Measurements from ENCODE around the gene ULBP2. TPM values are rescaled to one million over a fixed set of nuclear protein-coding genes. Genes with fewer than 3 reads are reported as not detected.
"Not testable (repeated sequence)": the region's sequence is repeated elsewhere in the genome, so short reads cannot be mapped to it uniquely, and the experiment has no call there.

ULBP2 gene
- total RNA-seq, 1 experiment from 2014 or later: 0.56 TPM

DNA sequence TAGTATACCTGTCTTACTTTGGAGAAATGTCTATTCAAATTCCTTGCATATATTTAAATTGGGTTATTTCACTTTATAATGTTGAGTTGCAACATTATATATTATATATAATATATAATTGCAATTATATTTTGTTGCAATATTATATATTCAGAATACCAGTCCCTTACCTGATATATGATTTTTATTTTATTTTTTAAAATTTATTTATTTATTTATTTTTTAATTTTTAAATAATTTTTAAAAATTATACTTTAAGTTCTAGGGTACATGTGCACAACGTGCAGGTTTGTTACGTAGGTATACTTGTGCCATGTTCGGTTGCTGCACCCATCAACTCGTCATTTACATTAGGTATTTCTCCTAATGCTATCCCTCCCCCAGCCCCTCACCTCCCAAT is 14.8 kb upstream of the ULBP2 start:
- H3K4me2 ChIP-seq (ENCODE audit: low read depth, low read length, poor library complexity, severe bottlenecking); H3K36me3 ChIP-seq (ENCODE audit: insufficient read depth, low read length); H3K27me3 ChIP-seq (ENCODE audit: low read length); H3K9me3 ChIP-seq (ENCODE audit: low read length); H3K9ac ChIP-seq (ENCODE audit: low read length); H3K9me2 ChIP-seq (replicated peaks; ENCODE audit: insufficient read depth, low read length); H4K20me1 ChIP-seq (ENCODE audit: insufficient read depth, low read depth, low read length); H3K79me2 ChIP-seq (ENCODE audit: low read length); H3K27ac ChIP-seq (ENCODE audit: low read length); H2AFZ ChIP-seq (ENCODE audit: low read length); DNase-seq; H3K4me3 ChIP-seq (ENCODE audit: low read length): not testable (repeated sequence)
- H3K4me1 ChIP-seq (ENCODE audit: low read length): peaks cover 15% of the 10 kb centered on the region

DNA sequence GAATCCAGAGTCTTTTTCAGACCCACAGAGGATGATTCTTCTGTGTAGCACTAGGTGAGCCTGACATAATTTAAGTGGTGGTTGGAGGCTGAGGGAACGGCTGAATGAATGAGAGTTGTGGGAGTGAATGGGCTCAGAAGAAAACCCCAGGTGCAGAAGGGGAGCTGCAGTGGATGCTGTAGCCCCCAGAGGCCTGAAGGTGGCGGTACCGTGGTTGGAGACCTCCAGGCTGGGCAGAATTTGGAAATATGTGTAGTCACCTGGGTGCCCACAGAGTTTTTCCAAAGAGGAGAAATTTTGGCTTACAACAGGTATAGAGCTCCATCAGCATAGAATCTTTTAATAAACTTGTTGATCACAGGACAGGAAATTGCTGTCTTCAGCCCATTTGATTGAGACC is 12.4 kb upstream of the ULBP2 start:
- no peak overlapping the region for H3K4me2 ChIP-seq (ENCODE audit: low read depth, low read length, poor library complexity, severe bottlenecking)
- H3K79me2 ChIP-seq (ENCODE audit: low read length): no peaks in the 10 kb centered on the region
- H3K9me3 ChIP-seq (ENCODE audit: low read length): no peaks in the 10 kb centered on the region
- H3K9me2 ChIP-seq (replicated peaks; ENCODE audit: insufficient read depth, low read length): no peaks in the 10 kb centered on the region
- H3K9ac ChIP-seq (ENCODE audit: low read length): no peak overlapping the region
- no peak overlapping the region for H3K27ac ChIP-seq (ENCODE audit: low read length)
- no peaks in the 10 kb centered on the region for H4K20me1 ChIP-seq (ENCODE audit: insufficient read depth, low read depth, low read length)
- H3K36me3 ChIP-seq (ENCODE audit: insufficient read depth, low read length): no peaks in the 10 kb centered on the region
- DNase-seq: peak; percentile 76
- H3K4me1 ChIP-seq (ENCODE audit: low read length): peaks cover 8% of the 10 kb centered on the region
- H3K27me3 ChIP-seq (ENCODE audit: low read length): no peaks in the 10 kb centered on the region
- no peak overlapping the region for H2AFZ ChIP-seq (ENCODE audit: low read length)
- no peak overlapping the region for H3K4me3 ChIP-seq (ENCODE audit: low read length)

DNA sequence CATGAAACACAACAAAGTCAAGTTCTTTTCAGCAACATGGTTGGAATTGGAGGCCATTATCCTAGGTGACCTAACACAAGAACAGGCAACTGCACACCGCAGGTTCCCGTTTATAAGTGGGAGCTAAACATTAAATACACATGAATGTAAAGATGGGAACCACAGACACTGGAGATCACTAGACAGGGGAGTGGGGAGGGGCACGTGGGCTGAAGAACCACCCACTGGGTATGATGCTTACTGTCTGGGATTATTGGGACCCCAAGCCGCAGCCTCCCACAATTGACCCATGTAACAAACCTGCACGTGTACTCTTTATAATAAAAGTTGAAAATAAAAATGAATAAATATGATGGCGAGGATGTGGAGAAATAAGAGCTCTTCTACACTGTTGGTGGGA is 10.3 kb upstream of the ULBP2 start:
- no peak overlapping the region for H3K4me2 ChIP-seq (ENCODE audit: low read depth, low read length, poor library complexity, severe bottlenecking)
- no peaks in the 10 kb centered on the region for H4K20me1 ChIP-seq (ENCODE audit: insufficient read depth, low read depth, low read length)
- H3K27ac ChIP-seq (ENCODE audit: low read length): no peak overlapping the region
- H3K4me3 ChIP-seq (ENCODE audit: low read length): no peak overlapping the region
- no peak overlapping the region for H3K9ac ChIP-seq (ENCODE audit: low read length)
- H3K79me2 ChIP-seq (ENCODE audit: low read length): no peaks in the 10 kb centered on the region
- no peaks in the 10 kb centered on the region for H3K9me2 ChIP-seq (replicated peaks; ENCODE audit: insufficient read depth, low read length)
- H3K27me3 ChIP-seq (ENCODE audit: low read length): no peaks in the 10 kb centered on the region
- H3K9me3 ChIP-seq (ENCODE audit: low read length): no peaks in the 10 kb centered on the region
- DNase-seq: peak; percentile 27
- no peak overlapping the region for H2AFZ ChIP-seq (ENCODE audit: low read length)
- H3K4me1 ChIP-seq (ENCODE audit: low read length): peaks cover 7% of the 10 kb centered on the region
- H3K36me3 ChIP-seq (ENCODE audit: insufficient read depth, low read length): no peaks in the 10 kb centered on the region

DNA sequence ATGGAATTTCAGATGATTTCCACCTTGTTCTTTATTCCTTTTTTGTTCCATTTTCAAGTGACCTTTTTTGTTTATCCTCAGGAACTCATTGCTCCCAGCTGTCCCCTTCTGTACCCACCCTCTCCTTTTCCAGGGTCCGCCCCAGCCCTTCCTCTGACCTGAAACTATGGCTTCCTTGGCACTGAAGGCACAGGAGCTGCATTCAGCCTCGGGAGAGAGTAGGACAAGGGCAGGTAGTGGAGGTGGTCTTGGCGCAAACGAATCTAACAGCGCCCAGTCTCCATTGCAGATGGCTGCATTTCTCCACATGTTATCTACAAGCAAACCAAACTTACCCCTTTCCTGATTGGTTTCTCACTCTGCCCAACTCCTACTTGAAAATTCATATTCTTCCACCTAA is 8.8 kb upstream of the ULBP2 start:
- H3K4me1 ChIP-seq (ENCODE audit: low read length): peaks cover 9% of the 10 kb centered on the region
- H3K79me2 ChIP-seq (ENCODE audit: low read length): no peaks in the 10 kb centered on the region
- no peaks in the 10 kb centered on the region for H3K9me2 ChIP-seq (replicated peaks; ENCODE audit: insufficient read depth, low read length)
- no peak overlapping the region for H3K4me3 ChIP-seq (ENCODE audit: low read length)
- H3K27ac ChIP-seq (ENCODE audit: low read length): no peak overlapping the region
- H3K9ac ChIP-seq (ENCODE audit: low read length): no peak overlapping the region
- DNase-seq: peak; percentile 35
- H2AFZ ChIP-seq (ENCODE audit: low read length): no peak overlapping the region
- H3K4me2 ChIP-seq (ENCODE audit: low read depth, low read length, poor library complexity, severe bottlenecking): no peak overlapping the region
- no peaks in the 10 kb centered on the region for H3K27me3 ChIP-seq (ENCODE audit: low read length)
- H4K20me1 ChIP-seq (ENCODE audit: insufficient read depth, low read depth, low read length): no peaks in the 10 kb centered on the region
- no peaks in the 10 kb centered on the region for H3K36me3 ChIP-seq (ENCODE audit: insufficient read depth, low read length)
- no peaks in the 10 kb centered on the region for H3K9me3 ChIP-seq (ENCODE audit: low read length)

DNA sequence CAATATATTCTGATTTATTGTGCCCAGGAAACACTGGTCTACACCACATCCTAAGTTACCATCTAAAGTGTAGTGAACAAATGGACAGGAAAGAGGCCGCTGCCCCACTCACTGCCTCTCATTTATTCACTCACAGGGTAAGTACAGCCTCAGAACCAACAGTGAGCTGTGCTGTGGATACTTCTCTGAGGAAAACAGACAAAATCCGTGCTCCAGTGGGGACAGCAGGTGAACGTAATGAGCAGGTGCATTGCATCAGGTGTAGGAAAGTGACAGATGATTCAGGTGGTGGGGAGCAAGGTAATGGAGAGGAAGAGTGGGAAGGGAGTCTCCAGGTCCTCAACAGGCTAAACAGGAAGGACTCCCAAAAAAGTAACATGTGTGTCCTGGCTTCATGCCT is 8.4 kb upstream of the ULBP2 start:
- H3K79me2 ChIP-seq (ENCODE audit: low read length): no peaks in the 10 kb centered on the region
- no peak overlapping the region for H3K4me2 ChIP-seq (ENCODE audit: low read depth, low read length, poor library complexity, severe bottlenecking)
- no peak overlapping the region for H2AFZ ChIP-seq (ENCODE audit: low read length)
- H3K4me1 ChIP-seq (ENCODE audit: low read length): peaks cover 13% of the 10 kb centered on the region
- H3K27me3 ChIP-seq (ENCODE audit: low read length): no peaks in the 10 kb centered on the region
- no peak overlapping the region for H3K27ac ChIP-seq (ENCODE audit: low read length)
- no peaks in the 10 kb centered on the region for H3K9me2 ChIP-seq (replicated peaks; ENCODE audit: insufficient read depth, low read length)
- H3K36me3 ChIP-seq (ENCODE audit: insufficient read depth, low read length): no peaks in the 10 kb centered on the region
- no peak overlapping the region for H3K4me3 ChIP-seq (ENCODE audit: low read length)
- no peak for DNase-seq
- H3K9me3 ChIP-seq (ENCODE audit: low read length): no peaks in the 10 kb centered on the region
- H3K9ac ChIP-seq (ENCODE audit: low read length): no peak overlapping the region
- H4K20me1 ChIP-seq (ENCODE audit: insufficient read depth, low read depth, low read length): no peaks in the 10 kb centered on the region

DNA sequence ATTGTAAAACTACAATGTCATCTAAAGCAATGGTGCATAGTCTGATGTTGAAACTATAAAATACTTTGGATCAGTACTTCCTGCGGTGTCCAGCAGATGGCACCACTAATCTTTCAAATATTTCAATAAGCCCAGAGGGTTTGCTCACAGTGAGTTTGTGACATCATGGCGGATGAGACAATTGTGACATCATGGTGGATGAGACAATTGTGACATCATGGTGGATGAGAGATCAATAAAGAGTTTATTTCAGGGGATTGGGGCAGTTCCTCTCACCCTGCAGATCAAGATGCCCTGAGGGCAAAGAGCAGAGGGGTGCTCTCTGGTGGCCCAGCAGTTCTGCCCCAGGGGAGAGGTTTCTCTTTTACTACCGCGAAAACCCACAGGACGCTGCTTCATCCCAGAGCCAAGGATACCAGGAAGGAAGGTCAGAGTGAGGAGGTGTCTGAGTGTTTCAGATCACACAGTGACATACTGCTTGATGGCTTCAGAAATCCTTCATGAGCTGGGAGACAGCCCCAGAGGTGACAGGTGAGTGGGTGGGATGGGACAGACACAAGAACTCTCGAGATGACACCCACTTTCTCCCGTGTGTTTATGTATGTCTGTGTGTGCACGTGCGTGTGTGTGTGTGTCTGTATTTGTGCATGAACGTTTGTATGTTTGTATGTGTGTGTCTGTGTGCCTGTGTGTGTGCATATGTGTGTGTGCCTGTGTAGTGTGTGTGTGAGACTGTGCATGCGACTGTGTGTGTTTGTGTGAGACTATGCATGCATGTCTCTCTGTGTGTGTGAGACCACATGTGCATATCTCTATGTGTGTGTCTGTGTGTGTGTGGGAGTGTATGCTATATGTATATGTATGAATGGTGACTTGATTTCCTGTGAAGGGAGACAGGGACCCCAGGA is 7.3 kb upstream of the ULBP2 start:
- peak overlapping the region; percentile 55; the same call in 1 of the 2 replicates for H2AFZ ChIP-seq (ENCODE audit: low read length)
- no peaks in the 10 kb centered on the region for H3K36me3 ChIP-seq (ENCODE audit: insufficient read depth, low read length)
- no peaks in the 10 kb centered on the region for H3K27me3 ChIP-seq (ENCODE audit: low read length)
- no peaks in the 10 kb centered on the region for H3K79me2 ChIP-seq (ENCODE audit: low read length)
- peak; percentile 93 for DNase-seq
- no peaks in the 10 kb centered on the region for H3K9me3 ChIP-seq (ENCODE audit: low read length)
- H3K9ac ChIP-seq (ENCODE audit: low read length): peak overlapping the region; percentile 52
- H3K4me2 ChIP-seq (ENCODE audit: low read depth, low read length, poor library complexity, severe bottlenecking): peak overlapping the region; percentile 51
- no peak overlapping the region for H3K27ac ChIP-seq (ENCODE audit: low read length)
- peaks cover 23% of the 10 kb centered on the region for H3K4me1 ChIP-seq (ENCODE audit: low read length)
- H3K4me3 ChIP-seq (ENCODE audit: low read length): peak overlapping the region; percentile 50; the same call in 1 of the 2 replicates
- no peaks in the 10 kb centered on the region for H4K20me1 ChIP-seq (ENCODE audit: insufficient read depth, low read depth, low read length)
- H3K9me2 ChIP-seq (replicated peaks; ENCODE audit: insufficient read depth, low read length): no peaks in the 10 kb centered on the region

DNA sequence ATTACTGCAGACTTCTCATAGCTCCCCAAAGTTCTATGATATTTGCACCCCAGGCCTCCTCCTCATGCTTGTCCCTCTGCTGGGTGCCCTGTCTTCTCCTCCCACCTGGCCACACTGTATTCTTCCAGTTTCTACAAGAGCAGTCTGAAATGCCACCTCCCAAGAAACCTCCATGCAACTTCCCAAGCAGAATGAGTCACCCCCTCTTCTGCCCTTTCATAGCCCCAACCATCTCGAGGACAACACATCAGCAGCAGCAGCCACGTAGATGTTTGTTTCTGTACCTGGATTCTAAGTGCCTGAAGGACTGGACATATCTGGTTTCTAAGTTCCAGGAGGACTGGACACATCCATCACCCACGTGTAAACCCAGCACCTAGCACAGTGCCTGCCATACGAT is 6.6 kb upstream of the ULBP2 start:
- Histone ChIP-seq H3K79me2 (ENCODE audit: low read length) (no peaks in the 10 kb centered on the region), H3K9me2 (replicated peaks; ENCODE audit: insufficient read depth, low read length) (no peaks in the 10 kb centered on the region), H3K4me3 (ENCODE audit: low read length) (no peak overlapping the region; the same call in 1 of the 2 replicates), H3K9me3 (ENCODE audit: low read length) (no peaks in the 10 kb centered on the region), H3K27ac (ENCODE audit: low read length) (no peak overlapping the region), H4K20me1 (ENCODE audit: insufficient read depth, low read depth, low read length) (no peaks in the 10 kb centered on the region), H3K9ac (ENCODE audit: low read length) (no peak overlapping the region), H3K27me3 (ENCODE audit: low read length) (peaks cover 3% of the 10 kb centered on the region; the same call in 1 of the 2 replicates), H3K4me1 (ENCODE audit: low read length) (peaks cover 23% of the 10 kb centered on the region), H3K4me2 (ENCODE audit: low read depth, low read length, poor library complexity, severe bottlenecking) (no peak overlapping the region), H2AFZ (ENCODE audit: low read length) (no peak overlapping the region), H3K36me3 (ENCODE audit: insufficient read depth, low read length) (no peaks in the 10 kb centered on the region)
- DNase-seq: peak; percentile 27

DNA sequence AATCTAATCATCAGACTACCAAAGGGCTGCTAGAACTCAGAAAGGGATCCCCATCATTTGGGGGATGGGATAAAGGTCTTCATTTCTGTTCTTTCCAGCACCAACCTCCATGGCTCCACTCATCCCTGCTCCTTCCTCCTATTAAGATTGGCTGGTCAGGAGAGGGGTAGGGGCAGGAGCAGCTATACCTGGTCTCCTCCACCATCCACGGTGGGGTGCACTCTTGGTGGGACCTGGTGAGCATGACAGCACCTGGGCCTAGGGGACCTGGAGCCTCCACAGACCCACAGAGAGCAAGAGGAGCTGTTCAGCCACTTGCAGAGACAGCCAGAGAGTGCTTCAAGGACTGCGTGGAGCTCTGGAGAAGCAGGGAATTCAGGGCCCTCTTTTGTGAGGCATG is 6.1 kb upstream of the ULBP2 start:
- Histone ChIP-seq H3K36me3 (ENCODE audit: insufficient read depth, low read length) (no peaks in the 10 kb centered on the region), H3K9me3 (ENCODE audit: low read length) (no peaks in the 10 kb centered on the region), H3K4me3 (ENCODE audit: low read length) (no peak overlapping the region), H3K27me3 (ENCODE audit: low read length) (peaks cover 4% of the 10 kb centered on the region; the same call in 1 of the 2 replicates), H3K79me2 (ENCODE audit: low read length) (no peaks in the 10 kb centered on the region), H3K9ac (ENCODE audit: low read length) (no peak overlapping the region), H3K9me2 (replicated peaks; ENCODE audit: insufficient read depth, low read length) (no peaks in the 10 kb centered on the region), H3K4me2 (ENCODE audit: low read depth, low read length, poor library complexity, severe bottlenecking) (no peak overlapping the region), H2AFZ (ENCODE audit: low read length) (no peak overlapping the region), H3K4me1 (ENCODE audit: low read length) (peaks cover 23% of the 10 kb centered on the region), H3K27ac (ENCODE audit: low read length) (no peak overlapping the region), H4K20me1 (ENCODE audit: insufficient read depth, low read depth, low read length) (no peaks in the 10 kb centered on the region)
- peak; percentile 28 for DNase-seq

Data from Karpas-422 (cell line).